ENCODE results near the gene POU3F2.

Gene POU3F2

GRCh38 chr6:98836962-98837944 lies 2.9 kb downstream of the POU3F2 start:
- H3K27me3 ChIP-seq (replicated peaks; ENCODE audit: control insufficient read depth, insufficient read depth, low read length, poor library complexity, severe bottlenecking) = peaks cover 86% of the 10 kb centered on the region
- DNase-seq = no peak
- H3K9me3 ChIP-seq (ENCODE audit: control insufficient read depth, low read length) = no peaks in the 10 kb centered on the region
- H3K27ac ChIP-seq (ENCODE audit: insufficient read depth, low read length, poor library complexity, severe bottlenecking) = no peak overlapping the region
- no peak overlapping the region for H3K4me3 ChIP-seq (ENCODE audit: insufficient read depth, low read depth, low read length, poor library complexity, severe bottlenecking)
- H3K4me1 ChIP-seq (ENCODE audit: control insufficient read depth, insufficient read depth, low read length, poor library complexity, severe bottlenecking) = peaks cover 25% of the 10 kb centered on the region
- no peaks in the 10 kb centered on the region for H3K36me3 ChIP-seq (ENCODE audit: control insufficient read depth, insufficient read depth, low read length)

GRCh38 chr6:98838032-98838431 lies 3.7 kb downstream of the POU3F2 start:
- DNase-seq = no peak
- no peaks in the 10 kb centered on the region for H3K9me3 ChIP-seq (ENCODE audit: control insufficient read depth, low read length)
- H3K27me3 ChIP-seq (replicated peaks; ENCODE audit: control insufficient read depth, insufficient read depth, low read length, poor library complexity, severe bottlenecking) = peaks cover 86% of the 10 kb centered on the region
- H3K4me3 ChIP-seq (ENCODE audit: insufficient read depth, low read depth, low read length, poor library complexity, severe bottlenecking) = no peak overlapping the region
- peaks cover 18% of the 10 kb centered on the region for H3K4me1 ChIP-seq (ENCODE audit: control insufficient read depth, insufficient read depth, low read length, poor library complexity, severe bottlenecking)
- no peak overlapping the region for H3K27ac ChIP-seq (ENCODE audit: insufficient read depth, low read length, poor library complexity, severe bottlenecking)
- H3K36me3 ChIP-seq (ENCODE audit: control insufficient read depth, insufficient read depth, low read length) = no peaks in the 10 kb centered on the region

- H3K27ac ChIP-seq (ENCODE audit: insufficient read depth, low read length, poor library complexity, severe bottlenecking) = no peak overlapping the region
- no peak overlapping the region for H3K4me3 ChIP-seq (ENCODE audit: insufficient read depth, low read depth, low read length, poor library complexity, severe bottlenecking)
- H3K27me3 ChIP-seq (replicated peaks; ENCODE audit: control insufficient read depth, insufficient read depth, low read length, poor library complexity, severe bottlenecking) = peaks cover 89% of the 10 kb centered on the region
- H3K9me3 ChIP-seq (ENCODE audit: control insufficient read depth, low read length) = no peaks in the 10 kb centered on the region
- no peak for DNase-seq
- no peaks in the 10 kb centered on the region for H3K36me3 ChIP-seq (ENCODE audit: control insufficient read depth, insufficient read depth, low read length)
- peaks cover 14% of the 10 kb centered on the region for H3K4me1 ChIP-seq (ENCODE audit: control insufficient read depth, insufficient read depth, low read length, poor library complexity, severe bottlenecking)
Observed at GRCh38 chr6:98838975-98839374, 4.6 kb downstream of the POU3F2 start.

- no peak overlapping the region for H3K4me3 ChIP-seq (ENCODE audit: insufficient read depth, low read depth, low read length, poor library complexity, severe bottlenecking)
- no peaks in the 10 kb centered on the region for H3K9me3 ChIP-seq (ENCODE audit: control insufficient read depth, low read length)
- H3K27me3 ChIP-seq (replicated peaks; ENCODE audit: control insufficient read depth, insufficient read depth, low read length, poor library complexity, severe bottlenecking) = peaks cover 92% of the 10 kb centered on the region
- peaks cover 22% of the 10 kb centered on the region for H3K4me1 ChIP-seq (ENCODE audit: control insufficient read depth, insufficient read depth, low read length, poor library complexity, severe bottlenecking)
- H3K36me3 ChIP-seq (ENCODE audit: control insufficient read depth, insufficient read depth, low read length) = no peaks in the 10 kb centered on the region
- DNase-seq = no peak
- no peak overlapping the region for H3K27ac ChIP-seq (ENCODE audit: insufficient read depth, low read length, poor library complexity, severe bottlenecking)
Observed at GRCh38 chr6:98839781-98840361, 5.5 kb downstream of the POU3F2 start.

- Histone ChIP-seq H3K36me3 (ENCODE audit: control insufficient read depth, insufficient read depth, low read length) (no peaks in the 10 kb centered on the region), H3K27me3 (replicated peaks; ENCODE audit: control insufficient read depth, insufficient read depth, low read length, poor library complexity, severe bottlenecking) (peaks cover 94% of the 10 kb centered on the region), H3K4me1 (ENCODE audit: control insufficient read depth, insufficient read depth, low read length, poor library complexity, severe bottlenecking) (peaks cover 23% of the 10 kb centered on the region), H3K4me3 (ENCODE audit: insufficient read depth, low read depth, low read length, poor library complexity, severe bottlenecking) (no peak overlapping the region), H3K27ac (ENCODE audit: insufficient read depth, low read length, poor library complexity, severe bottlenecking) (no peak overlapping the region), H3K9me3 (ENCODE audit: control insufficient read depth, low read length) (no peaks in the 10 kb centered on the region)
- no peak for DNase-seq
Observed at GRCh38 chr6:98840385-98840784, 6.0 kb downstream of the POU3F2 start.

- Histone ChIP-seq H3K4me1 (ENCODE audit: control insufficient read depth, insufficient read depth, low read length, poor library complexity, severe bottlenecking) (peaks cover 22% of the 10 kb centered on the region), H3K36me3 (ENCODE audit: control insufficient read depth, insufficient read depth, low read length) (no peaks in the 10 kb centered on the region), H3K9me3 (ENCODE audit: control insufficient read depth, low read length) (no peaks in the 10 kb centered on the region), H3K27me3 (replicated peaks; ENCODE audit: control insufficient read depth, insufficient read depth, low read length, poor library complexity, severe bottlenecking) (peaks cover 91% of the 10 kb centered on the region), H3K4me3 (ENCODE audit: insufficient read depth, low read depth, low read length, poor library complexity, severe bottlenecking) (no peak overlapping the region), H3K27ac (ENCODE audit: insufficient read depth, low read length, poor library complexity, severe bottlenecking) (no peak overlapping the region)
- no peak for DNase-seq
Observed at GRCh38 chr6:98840996-98841513, 6.7 kb downstream of the POU3F2 start.

GRCh38 chr6:98841621-98842341 lies 7.4 kb downstream of the POU3F2 start:
- Histone ChIP-seq H3K4me3 (ENCODE audit: insufficient read depth, low read depth, low read length, poor library complexity, severe bottlenecking) (no peak overlapping the region), H3K4me1 (ENCODE audit: control insufficient read depth, insufficient read depth, low read length, poor library complexity, severe bottlenecking) (peaks cover 19% of the 10 kb centered on the region), H3K27me3 (replicated peaks; ENCODE audit: control insufficient read depth, insufficient read depth, low read length, poor library complexity, severe bottlenecking) (peaks cover 92% of the 10 kb centered on the region), H3K36me3 (ENCODE audit: control insufficient read depth, insufficient read depth, low read length) (no peaks in the 10 kb centered on the region), H3K27ac (ENCODE audit: insufficient read depth, low read length, poor library complexity, severe bottlenecking) (no peak overlapping the region), H3K9me3 (ENCODE audit: control insufficient read depth, low read length) (no peaks in the 10 kb centered on the region)
- no peak for DNase-seq

GRCh38 chr6:98842342-98843180 lies 8.2 kb downstream of the POU3F2 start:
- no peak overlapping the region for H3K27ac ChIP-seq (ENCODE audit: insufficient read depth, low read length, poor library complexity, severe bottlenecking)
- peaks cover 92% of the 10 kb centered on the region for H3K27me3 ChIP-seq (replicated peaks; ENCODE audit: control insufficient read depth, insufficient read depth, low read length, poor library complexity, severe bottlenecking)
- H3K9me3 ChIP-seq (ENCODE audit: control insufficient read depth, low read length) = no peaks in the 10 kb centered on the region
- H3K36me3 ChIP-seq (ENCODE audit: control insufficient read depth, insufficient read depth, low read length) = no peaks in the 10 kb centered on the region
- H3K4me1 ChIP-seq (ENCODE audit: control insufficient read depth, insufficient read depth, low read length, poor library complexity, severe bottlenecking) = peaks cover 20% of the 10 kb centered on the region
- no peak overlapping the region for H3K4me3 ChIP-seq (ENCODE audit: insufficient read depth, low read depth, low read length, poor library complexity, severe bottlenecking)
- DNase-seq = no peak
